GM12875 (cell line): ENCODE data around the gene ZNF185.

ENCODE experiments used
- H3K4me3 ChIP-seq: one replicate; pipeline ENCODE4 v1.5.1; 2011; ENCODE audit warnings: low read depth, low read length, control low read depth
- CTCF ChIP-seq: IDR thresholded peaks from 2 replicates; pipeline ENCODE4 v1.5.1; 2011; ENCODE audit warnings: low read depth, mild to moderate bottlenecking, control low read depth, inconsistent platforms, low read length, moderate library complexity, borderline replicate concordance; ENCODE audit not compliant: insufficient read depth

Gene ZNF185

GRCh38 chrX:152881289-152881688 is 16.6 kb upstream of the ZNF185 start:
- no peak overlapping the region for H3K4me3 ChIP-seq
- no peak for TF ChIP-seq CTCF

- no peak for TF ChIP-seq CTCF
- no peak overlapping the region for H3K4me3 ChIP-seq
Measured at GRCh38 chrX:152884171-152884570, 13.7 kb upstream of the ZNF185 start.

GRCh38 chrX:152886716-152887115 is 11.2 kb upstream of the ZNF185 start:
- TF ChIP-seq CTCF = no peak
- H3K4me3 ChIP-seq = no peak overlapping the region

GRCh38 chrX:152892499-152892898 is 5.4 kb upstream of the ZNF185 start:
- TF ChIP-seq CTCF = no peak
- H3K4me3 ChIP-seq = no peak overlapping the region

- H3K4me3 ChIP-seq = no peak overlapping the region
- no peak for TF ChIP-seq CTCF
Measured at GRCh38 chrX:152892999-152893891, 4.6 kb upstream of the ZNF185 start.

GRCh38 chrX:152893980-152894610 is 3.8 kb upstream of the ZNF185 start:
- H3K4me3 ChIP-seq = no peak overlapping the region

More at GRCh38 chrX:152893980-152894610, 3.8 kb upstream of the ZNF185 start:
- TF ChIP-seq CTCF = no peak
